Measurements from ENCODE around the gene MYO7B. TPM values are rescaled to one million over a fixed set of nuclear protein-coding genes. Genes with fewer than 3 reads are reported as not detected.

The MYO7B gene
- total RNA-seq, 1 donor from 2014 or later, result 0.07 TPM

DNA sequence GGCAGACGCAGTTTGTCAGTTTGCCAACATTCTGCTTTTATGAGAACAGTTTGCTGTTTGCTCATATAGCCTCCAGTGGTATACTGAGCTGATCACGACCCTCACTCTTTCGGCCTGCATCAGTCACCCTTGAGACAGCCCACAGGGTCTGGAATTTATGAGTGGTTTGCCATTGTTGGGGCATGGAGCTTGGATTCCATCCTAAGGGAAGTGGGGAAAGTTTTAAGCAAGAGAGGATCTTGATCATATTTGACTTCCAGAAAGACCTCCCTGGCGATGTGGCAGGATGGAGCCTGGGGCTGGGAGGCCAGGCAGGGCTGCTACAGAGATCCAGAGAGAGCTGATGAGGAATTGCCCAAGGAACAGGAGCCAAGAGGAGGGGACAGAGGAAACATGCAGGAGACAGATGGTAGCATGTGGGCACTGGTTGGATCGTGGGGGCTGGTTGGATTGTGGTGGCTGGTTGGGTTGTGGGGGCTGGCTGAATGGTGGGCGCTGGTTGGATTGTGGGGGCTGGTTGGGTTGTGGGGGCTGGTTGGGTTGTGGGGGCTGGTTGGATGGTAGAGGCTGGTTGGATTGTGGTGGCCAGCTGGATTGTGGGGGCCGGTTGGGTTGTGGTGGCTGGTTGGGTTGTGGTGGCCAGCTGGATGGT lies 83.2 kb downstream of the MYO7B start:
- no peak overlapping the region for H3K27ac Mint-ChIP-seq
- H3K4me1 Mint-ChIP-seq (ENCODE audit: low read depth), result peaks cover 8% of the 10 kb centered on the region
- H3K4me3 Mint-ChIP-seq (ENCODE audit: low read depth), result no peak overlapping the region
- peaks cover 27% of the 10 kb centered on the region for H3K27me3 Mint-ChIP-seq (ENCODE audit: low read depth)
- H3K9me3 Mint-ChIP-seq, result peaks cover 4% of the 10 kb centered on the region
- intact Hi-C loops (cut with micrococcal nuclease), result no loop called here
- DNase-seq (ENCODE audit: low spot score), result no peak
- peaks cover 3% of the 10 kb centered on the region for H3K36me3 Mint-ChIP-seq (ENCODE audit: low read depth)

DNA sequence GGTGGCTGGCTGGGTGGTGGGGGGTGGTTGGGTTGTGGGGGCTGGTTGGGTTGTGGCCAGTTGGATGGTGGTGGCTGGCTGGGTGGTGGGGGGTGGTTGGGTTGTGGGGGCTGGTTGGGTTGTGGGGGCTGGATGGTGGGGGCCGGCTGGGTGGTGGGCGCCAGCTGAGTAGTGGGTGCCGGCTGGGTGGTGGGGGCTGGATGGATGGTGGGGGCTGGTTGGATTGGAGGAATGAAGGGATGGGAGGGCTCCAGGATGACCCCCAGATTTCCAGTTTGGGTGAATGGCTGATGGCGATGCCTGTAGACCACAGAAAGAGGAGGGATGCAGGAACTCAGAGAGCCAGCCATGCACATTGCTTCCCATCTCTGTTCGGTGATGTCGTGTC lies 83.7 kb downstream of the MYO7B start:
- Mint-ChIP-seq H3K36me3 (ENCODE audit: low read depth) (no peaks in the 10 kb centered on the region), H3K4me3 (ENCODE audit: low read depth) (no peak overlapping the region), H3K27ac (no peak overlapping the region), H3K9me3 (no peaks in the 10 kb centered on the region), H3K4me1 (ENCODE audit: low read depth) (peaks cover 8% of the 10 kb centered on the region), H3K27me3 (ENCODE audit: low read depth) (peaks cover 22% of the 10 kb centered on the region)
- intact Hi-C loops (cut with micrococcal nuclease), result no loop called here
- no peak for DNase-seq (ENCODE audit: low spot score)

DNA sequence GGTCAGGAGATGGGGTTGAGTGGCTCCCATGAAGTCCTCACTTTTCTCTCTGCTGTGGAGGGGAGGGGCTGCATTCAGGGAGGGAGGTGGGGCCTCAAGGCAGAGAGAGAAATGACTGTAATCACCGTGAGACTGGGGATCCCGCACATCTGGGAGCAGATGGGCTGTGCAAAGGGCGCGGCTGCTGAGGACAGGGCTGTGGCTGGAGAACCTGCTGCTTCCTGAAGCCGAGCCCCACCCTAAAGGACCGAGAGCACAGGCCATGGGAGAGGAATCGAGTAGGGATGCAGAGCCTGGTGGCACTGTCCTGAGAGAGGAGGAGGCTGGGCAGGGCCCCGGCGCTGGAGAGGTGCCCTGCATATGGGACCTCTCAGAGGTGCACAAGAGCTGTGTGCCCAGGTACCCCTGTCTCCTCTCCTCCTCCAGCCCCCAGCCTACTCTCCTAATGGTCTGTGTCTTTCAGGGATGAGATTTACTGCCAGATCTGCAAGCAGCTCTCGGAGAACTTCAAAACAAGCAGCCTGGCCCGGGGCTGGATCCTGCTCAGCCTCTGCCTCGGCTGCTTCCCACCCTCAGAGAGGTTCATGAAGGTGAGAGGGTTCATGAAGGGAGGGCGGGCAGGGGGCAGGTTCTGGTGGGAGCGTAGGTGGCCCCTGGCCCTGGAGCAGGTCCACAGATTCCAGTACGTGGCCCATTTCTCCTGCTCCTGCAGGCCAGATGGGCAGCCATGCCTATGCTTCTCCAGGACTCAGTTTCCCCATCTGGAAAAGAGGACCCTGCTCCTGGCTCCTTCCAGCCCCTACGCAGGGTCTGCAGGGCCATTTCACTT lies 84.6 kb downstream of the MYO7B start:
- no peak for DNase-seq (ENCODE audit: low spot score)
- Mint-ChIP-seq H3K4me3 (ENCODE audit: low read depth) (no peak overlapping the region), H3K36me3 (ENCODE audit: low read depth) (no peaks in the 10 kb centered on the region), H3K9me3 (no peaks in the 10 kb centered on the region), H3K4me1 (ENCODE audit: low read depth) (peaks cover 8% of the 10 kb centered on the region), H3K27ac (no peak overlapping the region), H3K27me3 (ENCODE audit: low read depth) (peaks cover 18% of the 10 kb centered on the region)
- intact Hi-C loops (cut with micrococcal nuclease), result no loop called here

DNA sequence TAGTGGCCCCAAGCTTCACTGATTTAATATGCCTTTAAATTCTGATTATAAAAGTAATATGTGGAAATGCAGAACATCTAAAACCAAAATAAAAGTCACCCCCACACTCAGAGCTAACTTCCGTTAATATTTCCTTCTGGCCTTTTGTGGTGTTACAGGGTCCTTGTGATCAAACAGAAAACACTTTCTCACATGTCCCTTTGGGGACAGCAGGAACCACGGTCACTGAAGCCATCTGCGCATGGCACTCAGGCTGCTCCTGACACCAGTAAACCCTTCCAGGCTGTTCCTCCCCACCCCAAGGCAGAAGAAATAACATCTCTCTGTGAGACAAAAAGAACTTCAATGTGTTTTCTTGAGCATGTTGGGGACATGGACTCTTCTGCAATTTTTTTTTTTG lies 85.4 kb downstream of the MYO7B start:
- intact Hi-C loops (cut with micrococcal nuclease), result no loop called here
- Mint-ChIP-seq H3K4me3 (ENCODE audit: low read depth) (no peak overlapping the region), H3K27ac (no peak overlapping the region), H3K36me3 (ENCODE audit: low read depth) (no peaks in the 10 kb centered on the region), H3K27me3 (ENCODE audit: low read depth) (peaks cover 14% of the 10 kb centered on the region), H3K9me3 (no peaks in the 10 kb centered on the region), H3K4me1 (ENCODE audit: low read depth) (peaks cover 6% of the 10 kb centered on the region)
- no peak for DNase-seq (ENCODE audit: low spot score)

DNA sequence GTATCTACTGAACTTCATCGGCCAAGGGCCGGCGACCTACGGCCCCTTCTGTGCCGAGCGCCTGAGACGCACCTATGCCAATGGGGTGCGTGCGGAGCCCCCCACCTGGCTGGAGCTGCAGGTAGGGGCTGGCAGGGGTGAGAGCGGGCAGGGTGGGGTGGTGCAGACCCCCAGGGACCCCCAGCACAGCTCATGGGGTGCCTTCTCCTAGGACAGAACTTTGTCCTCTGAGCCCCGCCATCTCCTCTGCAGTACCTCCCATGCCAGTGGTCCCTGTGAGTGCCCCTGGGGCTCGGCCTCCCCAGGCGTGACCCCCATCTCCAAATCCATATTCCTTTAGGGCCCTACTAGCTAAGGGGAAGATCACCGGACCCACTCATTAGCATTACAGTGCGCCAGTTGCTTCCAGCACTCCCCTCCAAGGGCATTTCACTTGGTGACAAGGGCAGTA lies 86.5 kb downstream of the MYO7B start:
- intact Hi-C loops (cut with micrococcal nuclease), result no loop called here
- Mint-ChIP-seq H3K9me3 (no peaks in the 10 kb centered on the region), H3K4me1 (ENCODE audit: low read depth) (no peaks in the 10 kb centered on the region), H3K4me3 (ENCODE audit: low read depth) (no peak overlapping the region), H3K27ac (no peak overlapping the region), H3K27me3 (ENCODE audit: low read depth) (peaks cover 3% of the 10 kb centered on the region), H3K36me3 (ENCODE audit: low read depth) (no peaks in the 10 kb centered on the region)
- DNase-seq (ENCODE audit: low spot score), result no peak

DNA sequence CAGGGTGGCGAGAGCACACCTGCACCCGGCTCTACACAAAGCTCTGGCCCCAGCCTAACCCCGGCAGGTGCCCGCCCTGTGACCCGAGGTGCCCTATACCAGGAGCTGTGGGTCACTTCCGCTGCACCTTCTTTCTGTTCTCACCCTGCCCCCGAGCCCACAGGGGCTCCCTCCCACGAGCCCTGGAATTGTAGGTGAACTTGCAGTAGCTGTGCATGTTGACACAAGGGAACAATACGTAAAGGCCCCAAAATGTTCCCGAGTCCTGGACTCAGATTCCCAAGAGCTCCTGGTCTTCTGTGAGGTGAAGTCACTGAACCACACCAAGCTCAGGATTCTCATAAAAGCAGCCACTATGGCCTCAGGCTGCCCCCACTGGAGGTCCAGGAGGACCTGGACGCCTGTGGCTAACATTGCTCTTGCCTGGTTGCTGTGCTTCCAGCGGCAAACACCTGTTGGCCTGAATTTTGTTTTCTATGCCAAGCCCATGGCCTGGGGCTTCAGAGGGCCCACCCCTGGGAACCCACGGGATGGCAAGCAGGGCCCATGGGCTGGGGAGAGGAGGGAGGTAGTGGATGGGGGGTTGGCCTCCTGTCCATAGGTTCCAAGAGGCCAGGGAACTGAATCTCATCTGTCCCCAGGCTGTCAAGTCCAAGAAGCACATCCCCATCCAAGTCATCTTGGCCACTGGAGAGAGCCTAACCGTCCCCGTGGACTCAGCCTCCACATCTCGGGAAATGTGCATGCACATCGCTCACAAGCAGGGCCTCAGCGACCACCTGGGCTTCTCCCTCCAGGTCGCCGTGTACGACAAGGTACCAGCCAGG lies 87.3 kb downstream of the MYO7B start:
- DNase-seq (ENCODE audit: low spot score), result no peak
- intact Hi-C loops (cut with micrococcal nuclease), result no loop called here
- Mint-ChIP-seq H3K4me3 (ENCODE audit: low read depth) (no peak overlapping the region), H3K27me3 (ENCODE audit: low read depth) (peaks cover 2% of the 10 kb centered on the region), H3K27ac (no peak overlapping the region), H3K36me3 (ENCODE audit: low read depth) (no peaks in the 10 kb centered on the region), H3K9me3 (no peaks in the 10 kb centered on the region), H3K4me1 (ENCODE audit: low read depth) (no peaks in the 10 kb centered on the region)

DNA sequence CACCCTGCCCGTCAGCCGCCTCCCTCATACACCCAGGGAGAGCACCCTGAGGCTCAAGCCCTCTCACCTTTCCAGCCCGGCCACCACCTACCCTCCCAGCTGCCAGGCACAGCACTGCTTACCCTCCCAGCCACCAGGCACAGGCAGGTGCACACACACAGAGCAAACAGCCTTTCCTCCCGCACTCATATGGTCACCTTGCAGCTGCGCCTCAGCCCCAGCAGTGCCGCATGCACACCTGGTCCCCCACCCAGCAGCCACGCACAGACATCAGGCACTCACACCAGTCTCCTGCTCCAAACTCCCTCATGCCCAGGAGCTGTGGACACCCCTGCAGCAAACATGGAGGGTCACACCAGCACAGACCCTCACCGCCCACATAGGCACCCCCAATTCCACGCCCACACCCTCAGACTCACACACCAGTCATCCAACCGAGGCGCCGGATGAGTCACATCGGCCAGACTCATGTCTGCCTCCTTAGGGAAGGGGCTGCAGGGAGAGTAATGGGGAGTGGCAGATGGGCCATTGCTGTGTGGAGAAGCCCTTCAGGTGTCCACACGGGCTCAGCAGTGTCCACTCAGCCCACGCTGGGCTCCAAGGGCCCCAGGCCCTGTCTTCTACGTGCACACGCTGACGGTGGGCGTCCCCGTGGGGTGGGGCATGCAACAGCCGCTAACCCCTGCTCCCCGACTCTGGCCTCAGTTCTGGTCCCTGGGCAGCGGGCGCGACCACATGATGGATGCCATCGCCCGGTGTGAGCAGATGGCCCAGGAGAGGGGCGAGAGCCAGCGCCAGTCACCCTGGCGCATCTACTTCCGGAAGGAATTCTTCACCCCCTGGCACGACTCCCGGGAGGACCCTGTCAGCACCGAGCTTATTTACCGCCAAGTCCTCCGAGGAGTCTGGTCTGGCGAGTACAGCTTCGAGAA lies 88.2 kb downstream of the MYO7B start:
- Mint-ChIP-seq H3K4me1 (ENCODE audit: low read depth) (no peaks in the 10 kb centered on the region), H3K27me3 (ENCODE audit: low read depth) (no peaks in the 10 kb centered on the region), H3K36me3 (ENCODE audit: low read depth) (no peaks in the 10 kb centered on the region), H3K27ac (no peak overlapping the region), H3K9me3 (no peaks in the 10 kb centered on the region), H3K4me3 (ENCODE audit: low read depth) (no peak overlapping the region)
- intact Hi-C loops (cut with micrococcal nuclease), result no loop called here
- no peak for DNase-seq (ENCODE audit: low spot score)

DNA sequence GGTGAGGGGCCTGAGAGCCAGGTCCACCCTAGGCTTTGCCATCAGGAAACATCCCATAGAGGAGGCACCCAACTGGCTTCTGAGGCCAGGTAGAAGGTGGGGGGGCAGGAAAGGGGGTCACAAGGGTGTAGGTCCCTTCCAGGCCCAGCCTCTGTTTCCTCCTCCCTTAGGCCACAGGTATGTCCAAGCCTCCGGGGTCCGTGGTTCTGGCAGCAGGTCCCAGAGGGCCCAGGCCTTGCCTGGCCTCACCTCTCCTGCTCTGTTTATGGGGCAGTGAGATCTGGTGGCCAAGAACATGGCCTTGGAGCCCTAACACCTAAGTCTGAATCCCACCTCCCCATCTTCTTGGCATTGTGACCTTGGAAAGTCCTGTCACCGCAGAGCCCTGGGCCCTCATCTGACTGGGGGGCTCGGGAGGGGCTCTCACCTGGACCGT lies 88.9 kb downstream of the MYO7B start:
- Mint-ChIP-seq H3K4me1 (ENCODE audit: low read depth) (no peaks in the 10 kb centered on the region), H3K27ac (no peak overlapping the region), H3K9me3 (no peaks in the 10 kb centered on the region), H3K4me3 (ENCODE audit: low read depth) (no peak overlapping the region), H3K27me3 (ENCODE audit: low read depth) (no peaks in the 10 kb centered on the region), H3K36me3 (ENCODE audit: low read depth) (no peaks in the 10 kb centered on the region)
- DNase-seq (ENCODE audit: low spot score), result no peak
- intact Hi-C loops (cut with micrococcal nuclease), result no loop called here

DNA sequence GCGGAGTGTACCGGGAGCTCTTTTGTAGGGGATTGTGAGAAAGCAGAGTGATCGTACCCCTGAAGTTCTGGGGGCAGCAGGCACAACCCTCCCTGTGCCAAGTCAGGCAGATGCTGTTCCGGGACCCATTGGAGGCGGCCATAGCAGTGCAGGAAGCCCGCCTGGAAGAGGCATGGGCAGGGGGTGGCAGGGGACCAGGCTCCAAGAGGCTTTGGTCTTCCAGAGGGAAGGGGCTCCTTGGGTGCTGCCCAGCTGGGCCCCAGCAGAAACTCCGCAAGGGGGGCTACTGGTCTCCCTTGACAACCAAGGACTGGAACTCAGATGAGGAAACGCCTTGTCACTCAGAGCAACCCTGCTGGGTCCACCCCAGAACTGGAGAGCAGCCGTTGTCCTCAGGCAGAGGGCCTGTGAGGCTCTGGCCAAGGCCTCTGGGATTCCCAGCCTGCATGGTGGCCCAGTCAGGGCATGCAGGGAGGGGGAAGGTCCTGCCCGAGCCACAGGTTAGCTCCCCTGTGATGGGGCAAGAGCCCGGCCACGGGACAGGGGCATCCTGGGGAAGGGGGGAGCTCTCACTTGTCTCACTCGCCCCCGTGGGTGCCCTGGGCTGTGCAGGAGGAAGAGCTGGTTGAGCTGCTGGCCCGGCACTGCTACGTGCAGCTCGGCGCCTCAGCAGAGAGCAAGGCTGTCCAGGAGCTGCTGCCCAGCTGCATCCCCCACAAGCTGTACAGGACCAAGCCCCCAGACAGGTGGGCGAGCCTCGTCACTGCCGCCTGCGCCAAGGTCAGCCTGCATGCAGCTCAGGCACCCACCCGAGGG lies 89.5 kb downstream of the MYO7B start:
- intact Hi-C loops (cut with micrococcal nuclease), result no loop called here

DNA sequence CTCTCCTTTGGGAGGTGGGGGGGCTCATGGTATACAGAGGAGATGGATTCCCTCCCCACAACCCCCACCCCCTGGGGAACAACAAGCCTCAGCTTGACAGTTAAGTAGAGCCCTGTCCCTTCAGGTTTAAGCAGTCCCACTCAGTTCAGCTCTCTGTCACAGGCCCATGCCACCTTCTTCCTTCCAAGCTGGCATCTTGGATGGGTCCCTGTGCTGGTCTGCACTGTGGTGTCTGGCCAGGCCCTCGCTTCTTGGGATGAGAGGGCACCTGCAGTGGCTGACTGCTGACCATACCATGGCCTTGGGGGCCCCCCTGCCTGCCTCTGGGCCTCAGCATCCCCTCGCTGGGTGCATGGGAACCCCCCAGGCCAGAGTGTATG lies 90.1 kb downstream of the MYO7B start:
- H3K27me3 Mint-ChIP-seq (ENCODE audit: low read depth), result no peaks in the 10 kb centered on the region
- intact Hi-C loops (cut with micrococcal nuclease), result no loop called here
- no peaks in the 10 kb centered on the region for H3K9me3 Mint-ChIP-seq
- no peaks in the 10 kb centered on the region for H3K4me1 Mint-ChIP-seq (ENCODE audit: low read depth)
- no peaks in the 10 kb centered on the region for H3K36me3 Mint-ChIP-seq (ENCODE audit: low read depth)
- H3K27ac Mint-ChIP-seq, result no peak overlapping the region
- no peak for DNase-seq (ENCODE audit: low spot score)
- H3K4me3 Mint-ChIP-seq (ENCODE audit: low read depth), result no peak overlapping the region

More for the DNA sequence above, 89.5 kb downstream of the MYO7B start:
- H3K9me3 Mint-ChIP-seq, result no peaks in the 10 kb centered on the region
- H3K27me3 Mint-ChIP-seq (ENCODE audit: low read depth), result no peaks in the 10 kb centered on the region
- no peaks in the 10 kb centered on the region for H3K36me3 Mint-ChIP-seq (ENCODE audit: low read depth)
- DNase-seq (ENCODE audit: low spot score), result no peak
- H3K4me3 Mint-ChIP-seq (ENCODE audit: low read depth), result no peak overlapping the region
- no peaks in the 10 kb centered on the region for H3K4me1 Mint-ChIP-seq (ENCODE audit: low read depth)
- H3K27ac Mint-ChIP-seq, result no peak overlapping the region

DNA sequence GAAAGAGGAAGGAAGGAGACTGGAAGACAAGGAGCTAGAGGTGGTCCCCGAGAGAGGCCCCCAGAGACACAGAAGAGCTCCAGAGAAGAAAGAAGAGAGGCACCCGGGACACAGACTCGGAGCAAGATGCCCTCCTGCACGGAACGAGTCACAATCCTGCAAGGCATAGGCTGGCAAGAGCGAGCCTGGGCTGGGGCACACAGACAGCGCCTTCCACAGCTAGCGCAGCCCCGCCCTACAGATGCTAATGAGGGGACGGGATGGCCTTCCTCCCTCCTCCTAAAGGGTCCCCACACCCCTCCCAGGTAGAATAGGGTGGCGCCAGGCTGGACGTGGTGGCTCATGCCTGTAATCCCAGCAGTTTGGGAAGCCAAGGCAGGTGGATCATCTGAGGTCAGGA lies 90.7 kb downstream of the MYO7B start:
- intact Hi-C loops (cut with micrococcal nuclease), result no loop called here
- no peaks in the 10 kb centered on the region for H3K36me3 Mint-ChIP-seq (ENCODE audit: low read depth)
- H3K27ac Mint-ChIP-seq, result no peak overlapping the region
- no peak for DNase-seq (ENCODE audit: low spot score)
- H3K4me3 Mint-ChIP-seq (ENCODE audit: low read depth), result no peak overlapping the region
- H3K4me1 Mint-ChIP-seq (ENCODE audit: low read depth), result no peaks in the 10 kb centered on the region
- no peaks in the 10 kb centered on the region for H3K9me3 Mint-ChIP-seq
- H3K27me3 Mint-ChIP-seq (ENCODE audit: low read depth), result no peaks in the 10 kb centered on the region

All from activated T-helper 2 cell treated with anti-CD3 and anti-CD28 coated beads, Interferon-gamma antibody, Interleukin-2, Interleukin-4, amounts not matched to agents 10 μg/mL and 5 μg/mL and 100 μg/mL, durations not matched to agents 14 hours and 24 hours and 36 hours (primary cell).